Stimulated activated CD8-positive, alpha-beta memory T cell treated with anti-CD3 and anti-CD28 coated beads, Interleukin-15, amount 100 ng/mL, for 4 hours (primary cell): ENCODE data around the gene RNF212.

Experiments
- DNase-seq, 2 donors: peaks; one replicate each; pipeline ENCODE4 v3.0.0-alpha.2; 2020; ENCODE audit warnings: low read depth in 2 of 2

RNF212 gene

DNA sequence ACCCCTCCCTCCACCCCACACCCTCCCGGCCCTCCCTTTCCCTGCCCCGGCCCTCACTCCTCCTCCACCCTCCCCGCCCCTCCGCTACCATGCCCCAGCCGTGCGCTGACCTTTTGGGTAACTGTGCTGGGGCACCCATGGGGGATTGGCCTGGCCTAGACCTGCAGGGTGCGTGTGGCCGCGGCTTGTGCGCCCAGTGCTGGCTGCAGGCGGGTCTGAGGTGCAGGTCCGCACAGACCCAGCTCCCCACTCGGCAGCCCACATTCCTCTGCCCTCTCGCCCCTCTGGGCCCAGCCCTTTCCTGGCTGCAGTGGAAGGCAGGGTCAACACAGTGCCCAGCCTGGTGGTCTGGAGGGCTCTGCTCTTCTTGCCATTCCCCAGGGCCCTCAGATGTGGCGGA lies 77.3 kb downstream of the RNF212 start:
- no peak for DNase-seq

DNA sequence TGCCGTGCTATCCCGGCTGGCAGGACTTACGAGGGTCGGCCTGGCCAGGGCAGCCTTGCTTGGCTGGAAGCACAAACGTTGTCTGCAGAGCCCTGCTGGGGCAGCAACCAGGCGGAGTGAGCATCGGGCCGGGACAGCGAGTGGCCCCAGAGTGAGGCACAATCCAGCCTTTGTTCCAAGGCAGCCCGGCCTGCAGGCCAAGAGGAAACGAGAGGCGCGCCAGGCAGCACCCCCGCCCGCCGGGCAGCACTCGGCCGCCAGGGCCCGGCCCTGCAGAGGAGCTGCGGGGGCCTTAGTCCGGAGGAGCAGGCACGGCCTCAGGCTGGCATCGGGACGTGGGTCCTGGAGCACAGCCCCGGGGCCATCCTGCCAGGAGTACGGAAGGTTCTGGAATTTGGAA lies 77.9 kb downstream of the RNF212 start:
- DNase-seq: no peak

DNA sequence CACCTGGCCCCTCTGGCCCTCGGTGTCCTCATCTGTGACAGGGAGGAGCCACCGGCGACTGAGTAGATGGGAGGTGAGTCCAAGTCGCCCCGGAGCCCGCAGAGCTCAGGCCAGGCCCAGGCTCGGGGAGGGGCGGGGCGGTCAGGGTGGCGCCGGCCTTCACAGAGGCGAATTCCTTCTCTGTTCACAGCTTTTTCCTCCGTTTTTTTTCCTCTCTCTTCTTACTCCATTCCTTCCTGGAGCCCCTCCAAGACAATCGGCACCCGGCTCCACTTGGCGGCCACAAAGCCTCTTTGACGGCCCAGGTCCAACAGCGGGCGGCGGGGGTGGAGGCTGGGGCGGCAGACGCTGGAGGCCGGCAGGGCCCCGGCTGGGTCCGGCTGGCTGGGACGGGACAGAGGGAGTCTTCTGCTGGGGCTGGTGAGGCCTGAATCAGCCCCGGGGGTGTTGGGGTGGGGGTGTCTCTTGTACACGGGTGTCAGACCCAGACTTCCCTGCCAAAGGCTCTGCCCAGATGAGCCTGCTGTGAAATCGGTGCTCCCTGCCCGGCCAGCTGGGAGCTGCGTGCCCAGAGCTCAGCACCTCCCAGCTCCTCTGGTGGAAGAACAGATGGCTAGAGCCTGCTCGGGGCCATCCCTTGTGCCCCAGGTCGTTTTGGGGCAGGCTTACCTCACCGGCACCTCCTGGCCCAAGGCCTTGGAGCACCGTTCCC lies 79.4 kb downstream of the RNF212 start:
- no peak for DNase-seq

DNA sequence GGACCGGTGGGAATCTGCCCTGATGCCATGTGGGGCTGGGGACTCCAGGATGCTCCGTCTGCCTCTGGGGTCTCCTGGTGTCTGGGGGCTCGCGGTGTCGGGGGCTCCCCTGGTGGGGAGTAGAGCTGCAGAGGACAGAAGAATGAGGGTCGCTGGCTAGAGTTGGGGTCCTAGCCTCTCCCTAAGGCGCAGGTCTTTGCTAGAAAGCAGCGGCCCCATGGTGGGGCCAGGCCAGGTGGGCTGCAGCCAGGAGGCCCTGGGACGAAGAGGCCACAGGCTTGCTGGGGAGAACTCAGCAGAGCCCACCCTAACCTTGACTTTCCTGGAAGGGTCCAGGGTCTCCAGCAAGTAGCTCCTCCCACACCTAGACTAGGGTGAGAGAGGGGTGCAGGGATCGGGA lies 80.5 kb downstream of the RNF212 start:
- DNase-seq: no peak

DNA sequence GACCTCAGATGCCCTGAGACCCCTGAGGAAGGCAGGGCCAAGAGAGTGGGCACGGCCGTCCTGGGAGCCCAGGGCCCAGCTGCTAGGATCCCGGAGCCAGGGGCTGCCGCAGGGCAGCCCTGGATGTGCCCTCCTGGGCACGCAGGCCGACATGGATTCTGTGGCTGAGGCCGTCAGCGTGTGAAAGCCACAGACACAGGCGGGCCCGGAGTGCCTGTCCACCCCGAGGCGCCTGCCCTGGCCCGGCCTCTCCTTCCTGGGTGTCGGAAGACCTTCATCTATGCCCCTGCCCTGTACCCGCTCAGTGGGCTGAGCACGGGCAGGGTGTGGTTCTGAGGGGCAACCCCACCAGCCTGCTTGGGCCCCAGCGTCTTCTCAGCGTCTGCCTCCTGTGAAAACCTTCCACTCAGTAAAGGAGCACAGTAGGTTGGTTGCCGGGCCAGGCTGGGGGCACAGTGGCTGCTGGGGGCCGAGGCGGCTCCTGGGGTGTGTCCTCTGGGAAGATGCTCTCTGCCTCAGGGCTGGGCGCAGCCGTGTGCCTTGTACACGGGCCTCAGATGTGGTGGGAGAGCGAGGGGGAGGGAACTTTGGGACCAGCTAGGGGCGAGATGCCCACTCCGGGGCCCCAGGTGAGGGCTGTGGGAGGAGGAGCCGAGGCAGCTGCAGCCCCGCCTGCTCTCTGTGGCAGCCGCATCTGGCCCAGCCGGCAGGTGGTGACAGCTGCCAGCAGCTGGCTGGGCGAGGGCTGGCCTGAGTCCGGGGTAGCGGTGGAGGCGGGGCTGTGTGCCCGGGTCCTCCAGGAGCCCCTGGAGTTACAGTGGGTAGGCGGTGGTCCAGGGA lies 81.2 kb downstream of the RNF212 start:
- no peak for DNase-seq

DNA sequence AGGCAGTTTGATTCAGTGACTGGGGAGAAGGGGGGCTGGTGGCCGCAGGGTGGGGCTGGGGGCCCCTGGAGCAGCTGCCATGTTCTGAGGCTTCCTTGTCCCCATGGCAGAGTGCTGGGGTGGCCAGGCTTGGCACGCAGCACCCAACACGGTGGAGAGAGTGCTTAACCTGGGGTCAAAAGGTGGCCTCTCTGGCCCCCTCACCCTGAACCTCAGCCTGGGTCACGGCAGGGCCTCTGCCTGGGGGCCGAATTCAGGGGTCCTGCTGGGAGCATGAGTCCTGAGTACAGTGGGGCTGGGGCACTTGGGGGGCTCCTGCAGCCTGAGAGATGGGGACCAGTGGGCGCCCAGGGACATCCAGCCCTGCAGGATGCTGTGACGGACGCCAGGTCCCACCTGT lies 82.0 kb downstream of the RNF212 start:
- no peak for DNase-seq

DNA sequence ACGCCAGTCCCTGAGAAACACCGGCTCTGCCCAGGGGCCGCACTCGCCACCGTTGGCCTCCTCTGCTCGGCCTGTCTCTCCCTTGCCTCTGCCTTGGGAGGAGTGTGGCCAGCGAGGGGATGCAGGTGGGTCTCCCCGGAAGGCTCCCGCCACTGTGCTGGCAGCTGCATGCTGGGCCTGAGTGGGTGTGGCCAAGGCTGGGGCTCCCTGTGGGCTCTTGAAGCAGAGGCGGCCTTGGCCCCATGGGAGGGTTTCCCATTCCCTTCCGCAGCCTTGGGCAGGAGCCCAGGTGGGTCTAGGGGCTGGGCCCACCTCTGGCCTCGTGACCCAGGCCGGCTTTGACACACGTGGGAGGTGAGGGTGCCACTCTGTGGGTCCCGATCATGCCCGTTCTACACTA lies 82.8 kb downstream of the RNF212 start:
- DNase-seq: no peak

DNA sequence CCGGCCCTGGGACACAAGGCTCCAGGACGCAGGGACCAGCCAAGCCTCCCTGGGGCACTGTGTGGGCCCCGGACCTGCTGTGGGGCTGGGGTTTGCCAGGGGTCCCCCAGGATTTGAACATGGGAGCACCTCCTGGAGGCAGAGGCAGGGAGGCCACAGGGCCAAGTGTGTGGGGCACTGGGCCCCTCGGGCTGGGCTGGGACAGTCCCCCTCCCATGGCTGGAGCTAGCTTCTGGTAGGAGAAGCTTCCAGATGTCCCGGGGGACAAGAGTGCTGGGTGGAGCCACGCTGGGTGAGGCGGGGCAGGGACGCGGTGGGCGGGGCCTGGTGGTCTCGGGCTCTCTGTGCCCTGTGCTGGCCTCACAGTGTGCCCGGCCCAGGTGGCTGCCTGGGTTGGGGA lies 83.3 kb downstream of the RNF212 start:
- DNase-seq: no peak

DNA sequence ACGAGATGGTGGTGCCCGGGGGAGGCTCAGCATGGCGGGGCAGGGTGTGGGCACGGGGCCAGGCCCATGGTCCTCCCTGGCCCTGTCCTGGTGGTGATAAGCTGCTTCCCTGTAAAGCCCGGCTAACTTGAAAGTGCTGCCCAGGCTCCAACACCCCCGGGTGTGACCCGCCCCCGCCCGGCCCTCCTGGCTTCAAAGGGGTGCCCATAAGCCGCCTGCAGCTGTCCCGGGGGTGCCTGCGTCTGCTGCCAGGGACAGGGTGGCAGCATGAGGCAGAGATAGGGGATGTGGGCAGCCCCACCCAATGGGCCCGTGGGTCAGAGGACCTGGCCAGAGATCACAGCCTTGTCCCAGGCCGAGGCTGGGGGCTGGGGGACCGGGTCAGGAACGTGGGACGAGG lies 83.8 kb downstream of the RNF212 start:
- DNase-seq: no peak

DNA sequence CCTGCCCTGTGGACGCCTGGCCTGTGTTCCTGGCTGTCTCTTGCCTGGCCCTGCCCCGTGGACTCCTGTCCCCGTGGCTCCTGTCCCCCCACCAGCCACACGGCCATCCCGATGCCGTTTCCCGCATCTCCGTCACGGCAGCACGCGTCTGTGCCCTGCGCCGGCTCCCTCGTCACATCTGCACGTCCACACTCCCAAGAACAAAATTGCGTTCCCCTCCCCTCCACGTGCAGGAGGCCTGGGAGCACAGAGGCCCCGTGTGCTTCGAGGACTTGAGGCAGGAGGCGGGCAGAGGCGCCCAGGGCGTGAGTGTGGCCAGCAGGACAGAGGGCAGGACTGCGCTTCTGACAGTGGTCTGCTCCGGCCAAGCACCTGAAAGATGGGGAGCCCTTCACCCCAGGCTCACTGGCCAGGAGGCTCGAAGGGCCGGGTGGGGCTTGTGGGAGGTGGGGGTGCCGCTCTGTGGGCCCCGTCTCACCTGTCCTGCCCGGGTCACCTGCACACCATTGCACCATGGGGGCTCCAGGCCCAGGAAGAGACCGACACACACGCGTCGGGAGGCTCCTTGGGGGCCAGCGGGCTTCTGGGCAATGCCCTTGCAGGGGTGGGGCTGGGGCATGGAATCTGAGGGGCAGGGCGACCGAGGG lies 84.7 kb downstream of the RNF212 start:
- DNase-seq: no peak

DNA sequence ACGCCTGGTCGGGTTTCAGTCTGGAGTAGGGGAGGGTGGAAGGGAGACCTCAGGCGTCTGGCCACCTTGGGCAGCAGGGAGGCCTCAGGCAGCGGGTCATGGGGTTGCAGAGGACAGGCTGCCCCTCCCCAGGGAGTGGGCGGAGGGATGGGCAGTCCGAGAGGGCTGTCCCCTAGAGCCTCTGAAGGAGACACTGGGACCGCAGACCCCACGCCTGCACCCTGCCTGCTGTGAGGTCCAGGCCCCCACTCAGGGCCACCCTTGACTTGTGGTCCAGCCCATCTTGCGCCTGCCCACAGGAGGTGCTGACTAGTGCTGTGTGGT lies 85.5 kb downstream of the RNF212 start:
- no peak for DNase-seq

DNA sequence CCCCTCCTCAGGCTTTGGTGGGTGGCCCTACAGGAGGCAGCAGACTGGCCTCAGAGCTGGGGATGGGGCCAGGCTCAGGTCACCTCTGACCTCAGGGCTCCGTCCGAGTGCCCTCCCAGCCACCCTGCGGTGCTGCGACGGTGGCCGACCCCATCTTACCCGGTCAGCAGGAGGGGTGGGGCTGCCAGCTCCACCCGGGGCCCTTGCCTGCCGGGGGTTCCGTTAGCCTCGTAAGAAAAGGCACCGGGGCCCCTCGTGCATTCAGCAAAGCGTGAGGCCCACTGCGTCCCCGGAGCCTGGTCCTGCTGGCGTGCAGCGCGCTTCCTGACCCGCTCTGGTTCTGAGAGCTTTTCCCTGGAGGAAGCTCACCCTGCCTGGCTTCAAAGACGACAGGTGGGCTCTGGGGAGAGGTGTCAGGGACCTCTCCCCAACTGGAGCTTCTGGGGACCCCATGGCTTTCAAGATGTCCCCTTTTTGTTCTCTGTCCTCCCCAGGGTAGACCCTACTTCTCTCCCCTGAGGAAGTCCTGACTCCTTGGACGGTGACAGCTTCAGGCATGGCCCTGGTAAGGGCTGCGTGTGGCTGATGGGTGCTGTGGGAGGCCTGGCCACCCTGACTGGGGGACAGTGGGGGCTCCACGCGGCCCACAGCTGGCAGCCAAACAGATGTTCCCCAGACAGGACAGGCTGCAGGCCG lies 86.0 kb downstream of the RNF212 start:
- DNase-seq: no peak

DNA sequence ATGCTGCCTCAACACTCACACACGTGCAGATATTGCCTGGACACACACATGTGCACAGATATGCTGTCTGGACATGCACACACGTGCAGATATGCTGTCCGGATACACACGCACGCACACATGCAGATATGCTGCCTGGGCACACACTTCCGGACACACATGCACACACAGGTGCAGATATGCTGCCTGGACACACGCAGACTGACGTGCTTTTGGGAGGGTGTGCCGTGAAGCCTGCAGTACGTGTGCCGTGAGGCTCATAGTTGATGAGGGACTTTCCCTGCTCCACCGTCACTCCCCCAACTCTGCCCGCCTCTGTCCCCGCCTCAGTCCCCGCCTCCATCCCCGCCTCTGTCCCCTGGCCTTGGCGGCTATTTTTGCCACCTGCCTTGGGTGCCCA lies 87.2 kb downstream of the RNF212 start:
- DNase-seq: no peak

DNA sequence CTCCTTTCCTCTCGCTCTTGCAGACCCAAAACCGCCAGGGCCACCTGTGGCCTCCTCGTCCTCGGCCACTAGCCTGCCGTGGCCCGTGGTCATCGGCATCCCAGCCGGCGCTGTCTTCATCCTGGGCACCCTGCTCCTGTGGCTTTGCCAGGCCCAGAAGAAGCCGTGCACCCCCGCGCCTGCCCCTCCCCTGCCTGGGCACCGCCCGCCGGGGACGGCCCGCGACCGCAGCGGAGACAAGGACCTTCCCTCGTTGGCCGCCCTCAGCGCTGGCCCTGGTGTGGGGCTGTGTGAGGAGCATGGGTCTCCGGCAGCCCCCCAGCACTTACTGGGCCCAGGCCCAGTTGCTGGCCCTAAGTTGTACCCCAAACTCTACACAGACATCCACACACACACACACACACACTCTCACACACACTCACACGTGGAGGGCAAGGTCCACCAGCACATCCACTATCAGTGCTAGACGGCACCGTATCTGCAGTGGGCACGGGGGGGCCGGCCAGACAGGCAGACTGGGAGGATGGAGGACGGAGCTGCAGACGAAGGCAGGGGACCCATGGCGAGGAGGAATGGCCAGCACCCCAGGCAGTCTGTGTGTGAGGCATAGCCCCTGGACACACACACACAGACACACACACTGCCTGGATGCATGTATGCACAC lies 88.3 kb downstream of the RNF212 start:
- DNase-seq: no peak

DNA sequence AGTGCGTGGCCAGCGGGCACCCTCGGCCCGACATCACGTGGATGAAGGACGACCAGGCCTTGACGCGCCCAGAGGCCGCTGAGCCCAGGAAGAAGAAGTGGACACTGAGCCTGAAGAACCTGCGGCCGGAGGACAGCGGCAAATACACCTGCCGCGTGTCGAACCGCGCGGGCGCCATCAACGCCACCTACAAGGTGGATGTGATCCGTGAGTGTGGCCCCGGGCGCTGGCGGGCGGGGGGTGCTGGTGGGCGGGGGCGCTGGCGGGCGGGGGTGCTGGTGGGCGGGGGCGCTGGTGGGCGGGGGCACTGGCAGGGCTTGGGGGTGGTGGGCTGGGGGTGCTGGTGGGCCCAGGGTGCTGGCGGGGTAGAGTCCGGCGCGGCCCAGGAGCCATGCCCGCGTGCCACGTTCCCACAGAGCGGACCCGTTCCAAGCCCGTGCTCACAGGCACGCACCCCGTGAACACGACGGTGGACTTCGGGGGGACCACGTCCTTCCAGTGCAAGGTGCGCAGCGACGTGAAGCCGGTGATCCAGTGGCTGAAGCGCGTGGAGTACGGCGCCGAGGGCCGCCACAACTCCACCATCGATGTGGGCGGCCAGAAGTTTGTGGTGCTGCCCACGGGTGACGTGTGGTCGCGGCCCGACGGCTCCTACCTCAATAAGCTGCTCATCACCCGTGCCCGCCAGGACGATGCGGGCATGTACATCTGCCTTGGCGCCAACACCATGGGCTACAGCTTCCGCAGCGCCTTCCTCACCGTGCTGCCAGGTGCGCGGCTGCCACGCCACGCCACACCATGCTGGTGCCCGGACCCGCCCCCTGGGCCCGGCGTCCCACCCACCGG lies 89.2 kb downstream of the RNF212 start:
- no peak for DNase-seq

DNA sequence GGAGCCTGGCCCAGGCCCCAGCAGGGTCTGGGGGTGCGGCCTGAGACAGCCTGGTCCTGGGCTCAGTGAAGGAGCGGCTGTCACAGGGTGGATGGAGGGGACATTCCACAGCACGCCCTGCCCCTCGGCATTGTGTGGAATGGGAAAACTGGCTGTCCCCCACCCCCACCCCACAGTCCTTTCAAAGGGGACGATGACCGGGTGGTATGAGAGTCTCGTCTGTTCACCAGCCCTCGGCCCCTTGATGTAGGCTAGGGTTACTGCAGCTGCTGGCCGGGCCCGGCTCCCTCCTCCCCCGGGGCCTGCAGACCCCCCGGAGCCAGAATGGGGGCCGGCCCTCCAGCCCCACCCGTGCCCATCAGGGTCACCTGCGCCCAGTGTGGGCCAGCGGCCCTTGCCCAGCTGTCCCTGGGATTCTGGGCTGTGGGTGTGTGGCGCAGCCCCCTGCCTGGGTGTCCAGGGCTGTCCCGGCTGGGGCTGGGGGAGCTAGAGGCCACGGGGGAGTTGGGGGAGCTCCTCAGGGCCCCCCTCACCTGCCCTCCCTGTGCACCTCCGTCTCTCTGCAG lies 90.2 kb downstream of the RNF212 start:
- DNase-seq: no peak

DNA sequence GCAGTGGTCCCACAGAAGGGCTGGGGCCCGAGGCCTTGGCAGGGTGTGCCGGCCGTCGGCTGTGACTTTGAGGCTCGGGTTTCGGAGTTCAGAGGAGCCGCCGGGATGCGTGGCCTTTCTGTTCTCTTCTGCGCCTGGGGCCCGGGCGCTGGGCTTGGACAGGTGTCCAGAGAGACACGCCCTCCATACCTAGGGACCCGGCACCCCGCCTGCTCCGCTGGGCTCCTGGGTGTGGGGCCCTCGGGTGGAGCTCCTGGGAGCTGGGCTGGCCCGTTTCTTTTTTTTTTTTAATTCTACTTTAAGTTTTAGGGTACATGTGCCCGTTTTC lies 90.7 kb downstream of the RNF212 start:
- no peak for DNase-seq

DNA sequence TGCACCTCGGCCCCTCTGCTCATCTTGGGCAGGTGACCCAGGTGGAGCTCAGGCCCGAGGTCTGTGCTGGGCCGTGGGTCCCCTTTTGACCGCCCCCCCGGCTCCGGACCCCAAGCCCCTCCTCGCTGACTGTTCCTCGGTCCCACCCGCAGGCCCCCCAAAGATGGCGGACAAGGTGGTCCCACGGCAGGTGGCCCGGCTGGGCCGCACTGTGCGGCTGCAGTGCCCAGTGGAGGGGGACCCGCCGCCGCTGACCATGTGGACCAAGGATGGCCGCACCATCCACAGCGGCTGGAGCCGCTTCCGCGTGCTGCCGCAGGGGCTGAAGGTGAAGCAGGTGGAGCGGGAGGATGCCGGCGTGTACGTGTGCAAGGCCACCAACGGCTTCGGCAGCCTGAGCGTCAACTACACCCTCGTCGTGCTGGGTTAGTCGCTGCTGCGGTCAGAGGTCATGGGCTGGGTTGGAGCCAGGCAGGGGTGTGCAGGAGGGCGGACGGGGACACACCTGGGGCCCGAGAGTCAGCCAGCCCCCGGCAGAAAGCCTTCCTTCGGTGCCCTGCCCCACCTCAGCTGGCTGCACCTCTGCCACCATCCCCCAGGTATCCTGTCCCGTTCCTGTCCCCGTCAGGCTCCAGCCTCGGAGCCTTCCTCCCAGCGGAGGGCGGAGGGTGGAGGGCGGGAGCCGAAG lies 91.2 kb downstream of the RNF212 start:
- DNase-seq: no peak
